Measurements from ENCODE around the gene TERF2IP. TPM values are rescaled to one million over a fixed set of nuclear protein-coding genes. Genes with fewer than 3 reads are reported as not detected.
A peak's percentile ranks its signal among the peaks of the same experiment; 100 is the strongest.

Gene TERF2IP
- total and polyA plus RNA-seq, 9 of the 15 experiments (the other 6 are each of a cell fraction or from before 2014, with no cell fraction given): 14.5 to 64.2 (median 47.0) TPM

- TF ChIP-seq ZNF407 (IDR thresholded peaks at IDR 0.05; ENCODE audit: low read depth): no peak
- no peak for TF ChIP-seq MTA2 (IDR thresholded peaks at IDR 0.05; ENCODE audit: low read depth)
- TF ChIP-seq NFE2L1 (tag; IDR thresholded peaks at IDR 0.05; ENCODE audit: borderline replicate concordance, low read depth): no peak
- no peak for TF ChIP-seq TRIM28 (IDR thresholded peaks at IDR 0.05)
- TF ChIP-seq ZNF589 (CRISPR knock-in tag; IDR thresholded peaks at IDR 0.05; ENCODE audit: low read depth): no peak
- TF ChIP-seq PHF21A (IDR thresholded peaks at IDR 0.05; ENCODE audit: borderline replicate concordance, low read depth): no peak
- peak; percentile 93 for TF ChIP-seq CREB1 (IDR thresholded peaks at IDR 0.05)
- peak; percentile 96 for TF ChIP-seq CREB1 (CRISPR knock-in tag; IDR thresholded peaks at IDR 0.05)
- TF ChIP-seq CEBPZ (IDR thresholded peaks at IDR 0.05; ENCODE audit: borderline replicate concordance, low read depth, low read length): no peak
- peak; percentile 81 for TF ChIP-seq PML (IDR thresholded peaks at IDR 0.05; ENCODE audit: low read length)
- no peak for TF ChIP-seq ZNF57 (CRISPR knock-in tag; IDR thresholded peaks at IDR 0.05)
- no peak for TF ChIP-seq BMI1 (IDR thresholded peaks at IDR 0.05; ENCODE audit: low read length)
- no peak for TF ChIP-seq CTCFL (IDR thresholded peaks at IDR 0.05; ENCODE audit: borderline replicate concordance, insufficient read depth, low read depth, low read length, poor library complexity, severe bottlenecking)
- TF ChIP-seq ZNF644 (tag; IDR thresholded peaks at IDR 0.05; ENCODE audit: low read depth): no peak
These were observed 24.6 kb upstream of the TERF2IP start, which contains the start of gene ADAT1 (continued) for GRCh38 chr16:75622761-75623605.

All from K562 (cell line).